ENCODE results near the gene UBXN10. TPM values are rescaled to one million over a fixed set of nuclear protein-coding genes. Genes with fewer than 3 reads are reported as not detected.

The UBXN10 gene
- total RNA-seq, 6 experiments from 2014 or later: 0.35 to 2.5 (median 1.8) TPM

- Histone ChIP-seq H3K4me3 (no peak overlapping the region), H3K9me3 (no peaks in the 10 kb centered on the region), H3K4me1 (peaks cover 0 to 28% (median 7%) of the 10 kb centered on the region in 4 donors), H3K27me3 (no peaks in the 10 kb centered on the region), H3K36me3 (no peaks in the 10 kb centered on the region), H3K27ac (no peak overlapping the region)
- intact Hi-C loops (cut with DNase I): no loop called here
- no peak for ATAC-seq
- no peak for TF ChIP-seq POLR2A (IDR thresholded peaks at IDR 0.05)
- TF ChIP-seq, protein P1, sequence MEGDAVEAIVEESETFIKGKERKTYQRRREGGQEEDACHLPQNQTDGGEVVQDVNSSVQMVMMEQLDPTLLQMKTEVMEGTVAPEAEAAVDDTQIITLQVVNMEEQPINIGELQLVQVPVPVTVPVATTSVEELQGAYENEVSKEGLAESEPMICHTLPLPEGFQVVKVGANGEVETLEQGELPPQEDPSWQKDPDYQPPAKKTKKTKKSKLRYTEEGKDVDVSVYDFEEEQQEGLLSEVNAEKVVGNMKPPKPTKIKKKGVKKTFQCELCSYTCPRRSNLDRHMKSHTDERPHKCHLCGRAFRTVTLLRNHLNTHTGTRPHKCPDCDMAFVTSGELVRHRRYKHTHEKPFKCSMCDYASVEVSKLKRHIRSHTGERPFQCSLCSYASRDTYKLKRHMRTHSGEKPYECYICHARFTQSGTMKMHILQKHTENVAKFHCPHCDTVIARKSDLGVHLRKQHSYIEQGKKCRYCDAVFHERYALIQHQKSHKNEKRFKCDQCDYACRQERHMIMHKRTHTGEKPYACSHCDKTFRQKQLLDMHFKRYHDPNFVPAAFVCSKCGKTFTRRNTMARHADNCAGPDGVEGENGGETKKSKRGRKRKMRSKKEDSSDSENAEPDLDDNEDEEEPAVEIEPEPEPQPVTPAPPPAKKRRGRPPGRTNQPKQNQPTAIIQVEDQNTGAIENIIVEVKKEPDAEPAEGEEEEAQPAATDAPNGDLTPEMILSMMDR (IDR thresholded peaks at IDR 0.05): no peak
- peak in 1 of 3 donors; percentile 14 for DNase-seq
- WGBS (ENCODE audit: insufficient coverage, low coverage, low lambda C conversion rate, missing lambda C conversion rate): 91% methylated on average over 12 of the region's 19 CpGs
Measured at GRCh38 chr1:20190256-20191160, 4.6 kb downstream of the UBXN10 start.

DNA sequence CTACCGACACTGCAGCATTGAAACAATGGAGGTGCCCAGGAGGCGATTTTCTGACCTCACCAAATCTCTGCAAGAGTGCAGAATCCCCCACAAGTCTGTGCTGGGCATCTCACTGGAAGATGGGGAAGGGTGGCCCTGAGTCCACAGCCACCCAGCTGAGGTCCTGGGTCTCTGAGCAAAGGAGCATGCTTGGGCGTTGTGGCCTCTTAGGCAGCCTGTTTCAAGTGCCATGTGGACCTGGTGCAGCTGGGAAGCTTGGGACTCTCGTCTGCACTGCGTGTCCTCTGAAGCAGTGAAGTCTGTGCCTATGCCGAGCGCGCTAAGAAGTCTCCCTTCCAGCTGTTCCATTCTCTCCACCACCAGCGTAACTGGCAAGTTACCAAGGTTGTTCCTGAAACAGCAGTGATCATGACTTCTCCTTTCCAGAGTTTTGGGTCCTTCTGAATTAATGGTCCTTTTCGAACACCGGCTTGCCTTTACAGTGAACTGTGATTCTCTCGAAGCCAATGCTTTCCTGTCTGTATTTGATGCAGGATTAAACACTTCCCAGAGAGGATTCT, 5.5 kb downstream of the UBXN10 start:
- intact Hi-C loops (cut with DNase I): no loop called here
- WGBS (ENCODE audit: insufficient coverage, low coverage, low lambda C conversion rate, missing lambda C conversion rate): 89% methylated on average over 5 of the region's 12 CpGs
- Histone ChIP-seq H3K4me1 (peaks cover 0 to 20% (median 5%) of the 10 kb centered on the region in 4 donors), H3K27ac (no peak overlapping the region), H3K27me3 (no peaks in the 10 kb centered on the region), H3K36me3 (no peaks in the 10 kb centered on the region), H3K4me3 (no peak overlapping the region), H3K9me3 (no peaks in the 10 kb centered on the region)
- ATAC-seq (no peak), DNase-seq (no peak)
- TF ChIP-seq POLR2A (IDR thresholded peaks at IDR 0.05): no peak
- TF ChIP-seq, protein P1 (IDR thresholded peaks at IDR 0.05): no peak

DNA sequence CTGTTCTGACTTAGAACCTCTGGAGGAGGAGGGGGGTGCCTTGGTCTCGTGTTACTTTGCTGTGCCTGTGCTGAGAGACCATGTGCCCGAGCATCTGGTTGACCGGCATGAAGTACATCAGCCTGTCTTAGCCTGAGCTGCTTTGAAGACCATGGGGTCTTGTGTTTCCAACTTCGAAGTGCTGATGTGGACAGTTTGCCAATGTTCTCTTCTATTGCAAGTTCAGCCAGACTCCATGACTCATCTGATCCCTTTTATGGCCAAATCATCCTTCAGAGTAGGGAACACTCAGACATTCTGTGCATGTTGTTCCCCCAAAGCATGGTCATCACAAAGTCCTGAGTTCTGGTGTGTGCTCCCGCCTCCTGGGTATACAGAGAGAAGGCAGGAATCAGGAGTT, 6.5 kb downstream of the UBXN10 start:
- intact Hi-C loops (cut with DNase I): no loop called here
- DNase-seq (no peak), ATAC-seq (no peak)
- no peak for TF ChIP-seq POLR2A (IDR thresholded peaks at IDR 0.05)
- TF ChIP-seq, protein P1 (IDR thresholded peaks at IDR 0.05): no peak
- WGBS (ENCODE audit: insufficient coverage, low coverage, low lambda C conversion rate, missing lambda C conversion rate): 94% methylated on average over 5 of the region's 5 CpGs
- Histone ChIP-seq H3K27me3 (no peaks in the 10 kb centered on the region), H3K9me3 (no peaks in the 10 kb centered on the region), H3K4me1 (peaks cover 0 to 9% (median under 1%) of the 10 kb centered on the region in 4 donors), H3K4me3 (no peak overlapping the region), H3K27ac (no peak overlapping the region), H3K36me3 (no peaks in the 10 kb centered on the region)

DNA sequence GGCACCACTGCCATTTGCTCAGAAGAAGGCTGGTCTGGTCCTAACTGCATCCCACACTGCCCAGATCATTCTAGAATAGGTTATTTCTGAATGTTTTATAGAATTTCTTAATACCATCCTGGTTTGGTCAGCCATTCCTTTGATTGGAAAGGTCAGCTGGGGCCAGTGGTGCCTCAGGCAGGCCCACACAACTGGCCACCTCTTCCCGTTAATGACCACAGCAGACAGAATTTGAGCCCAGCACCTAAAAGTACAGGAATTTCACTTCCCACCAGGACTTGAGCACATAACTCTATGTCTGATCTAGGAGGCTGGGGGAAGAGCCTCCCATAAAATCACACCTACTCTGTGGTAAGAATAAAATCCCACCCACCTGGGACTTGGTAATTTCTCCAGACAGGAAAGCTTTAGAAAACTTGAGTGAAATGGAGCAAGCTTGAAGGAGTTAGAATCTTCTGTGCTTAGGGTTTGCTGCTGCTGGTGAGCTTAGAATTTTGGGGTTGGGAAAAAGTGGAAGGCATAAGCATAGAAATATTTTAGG, 7.0 kb downstream of the UBXN10 start:
- 100% methylated on average over 1 of the region's 1 CpG for WGBS (ENCODE audit: insufficient coverage, low coverage, low lambda C conversion rate, missing lambda C conversion rate)
- no peak overlapping the region for H3K27ac ChIP-seq
- no peak overlapping the region for H3K4me3 ChIP-seq
- H3K27me3 ChIP-seq: no peaks in the 10 kb centered on the region
- ATAC-seq (no peak), DNase-seq (no peak)
- TF ChIP-seq, protein P1 (IDR thresholded peaks at IDR 0.05): no peak
- peaks cover 0 to 9% (median 0%) of the 10 kb centered on the region in 4 donors for H3K4me1 ChIP-seq
- H3K36me3 ChIP-seq: no peaks in the 10 kb centered on the region
- intact Hi-C loops (cut with DNase I): no loop called here
- H3K9me3 ChIP-seq: no peaks in the 10 kb centered on the region
